GM21447 (cell line): ENCODE results near the gene PIEZO1.
"Not testable (repeated sequence)": the region's sequence is repeated elsewhere in the genome, so short reads cannot be mapped to it uniquely, and the experiment has no call there.

Experiments used
- ATAC-seq: cut with Tn5 transposase; IDR thresholded peaks from one replicate; pipeline ENCODE4 v1.9.1; 2021; ENCODE audit not compliant: unreplicated experiment

PIEZO1 gene

GRCh38 chr16:88678224-88678979 lies 106.6 kb downstream of the PIEZO1 start:
- ATAC-seq: no peak

DNA sequence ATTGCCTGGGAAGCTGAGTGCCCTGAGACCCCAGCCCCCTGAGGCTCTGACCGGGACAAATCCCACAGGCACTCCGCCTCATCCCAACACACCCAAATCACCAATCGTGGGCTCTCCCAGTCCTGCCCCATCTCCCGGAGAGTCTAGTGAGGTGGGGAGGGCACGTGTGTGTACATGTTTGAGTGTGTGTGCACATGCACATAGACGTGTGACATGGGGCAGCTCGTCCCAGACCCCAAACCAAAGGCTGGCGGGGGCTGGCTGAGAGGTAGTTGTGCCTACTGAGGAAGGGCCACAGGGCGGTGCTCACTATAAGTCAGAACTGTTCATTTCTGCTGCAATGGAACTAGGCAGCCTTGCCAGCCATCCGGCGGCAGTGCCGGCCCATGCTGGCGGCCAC lies 107.3 kb downstream of the PIEZO1 start:
- no peak for ATAC-seq

- ATAC-seq: no peak
These were observed 108.3 kb downstream of the PIEZO1 start for GRCh38 chr16:88676502-88677242.

- no peak for ATAC-seq
These were observed 111.2 kb downstream of the PIEZO1 start for GRCh38 chr16:88673716-88674379.

DNA sequence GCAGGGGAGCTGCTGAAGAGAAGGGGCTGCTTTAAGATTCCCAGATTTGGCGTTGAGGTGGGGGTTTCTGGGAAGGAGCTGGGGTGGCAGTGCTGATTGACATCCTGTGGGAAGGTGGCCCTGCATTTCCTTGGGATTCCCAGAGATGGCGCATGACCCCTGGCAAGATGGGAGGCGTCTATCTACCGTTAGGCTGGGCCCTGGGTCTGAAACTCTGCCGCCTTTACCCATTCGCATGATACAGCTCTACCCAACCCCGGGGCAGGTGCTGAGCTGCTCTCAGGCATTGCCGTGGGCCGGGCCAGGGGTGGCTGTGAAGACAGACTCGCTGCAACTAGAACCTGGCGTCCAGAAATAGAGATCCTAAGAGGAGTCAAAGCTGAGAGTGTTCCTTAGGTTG lies 112.2 kb downstream of the PIEZO1 start:
- no peak for ATAC-seq

GRCh38 chr16:88671806-88672205 lies 113.2 kb downstream of the PIEZO1 start:
- ATAC-seq: no peak

- ATAC-seq: no peak
These were observed 115.0 kb downstream of the PIEZO1 start for GRCh38 chr16:88669980-88670379.

GRCh38 chr16:88669493-88669892 lies 115.5 kb downstream of the PIEZO1 start:
- ATAC-seq: not testable (repeated sequence)

DNA sequence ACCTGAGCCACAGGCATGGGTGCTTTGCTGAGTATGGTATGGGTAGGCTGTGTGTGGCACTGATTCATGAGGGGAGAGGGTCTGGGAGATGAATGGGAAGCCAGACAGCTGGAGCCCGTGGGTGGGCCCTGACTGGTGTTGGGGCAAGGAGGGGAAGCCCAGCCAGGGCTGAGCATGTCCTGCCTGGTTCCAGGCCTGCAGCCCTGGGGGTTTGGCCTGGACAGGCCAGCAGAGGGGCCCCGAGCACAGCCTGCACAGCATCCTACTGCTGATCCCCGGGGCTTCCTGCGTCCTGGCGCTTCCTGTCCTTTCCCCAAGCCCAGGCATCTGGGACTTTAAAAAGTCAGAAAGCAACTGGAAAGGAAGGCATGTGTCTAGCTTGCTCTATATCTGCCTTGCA lies 117.6 kb downstream of the PIEZO1 start:
- no peak for ATAC-seq

DNA sequence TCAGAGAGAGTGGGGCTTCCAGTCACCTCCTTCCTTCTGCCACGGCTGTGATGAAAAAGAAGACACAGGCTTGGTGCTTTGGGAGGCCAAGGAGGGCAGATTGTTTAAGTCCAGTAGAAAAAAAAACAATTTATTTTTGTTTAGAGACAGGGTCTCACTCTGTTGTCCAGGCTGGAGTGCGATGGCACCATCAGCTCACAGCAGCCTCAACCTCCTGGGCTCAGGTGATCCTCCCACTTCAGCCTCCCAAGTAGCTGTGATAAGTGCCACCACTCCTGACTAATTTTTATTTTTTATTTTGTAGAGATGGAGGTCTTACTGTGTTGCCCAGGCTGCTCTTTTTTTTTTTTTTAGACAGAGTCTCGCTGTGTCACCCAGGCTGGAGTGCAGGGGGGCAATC lies 119.5 kb downstream of the PIEZO1 start:
- no peak for ATAC-seq
